WTC11 (cell line): ENCODE measurements around the gene OPTC. TPM values are rescaled to one million over a fixed set of nuclear protein-coding genes. Genes with fewer than 3 reads are reported as not detected.

ENCODE experiments used
- ATAC-seq: fragments of 200-7000 bp; cut with Tn5 transposase; 2 replicates; pipeline ENCODE4 v1.10.0; 2021; ENCODE audit warnings: mild to moderate bottlenecking, moderate library complexity
- CTCF ChIA-PET: fragments of 300-600 bp; sonication (Branson Sonifier 250); formaldehyde crosslinking; loops from one replicate; lab custom pipeline; 2021; ENCODE audit warnings: antibody characterized with exemption; lab: Charles Lee
- POLR2A ChIA-PET: fragments of 350-600 bp; sonication (Branson Sonifier 250); formaldehyde crosslinking; loops from one replicate; lab custom pipeline; 2021; ENCODE audit warnings: antibody characterized with exemption; lab: Charles Lee
- DNase-seq: peaks from one replicate; pipeline ENCODE4 v3.0.0; 2021; ENCODE audit warnings: low spot score
- H3K27ac Mint-ChIP-seq: 2 replicates; pipeline ENCODE4 v1.8.0; 2021; ENCODE audit warnings: mixed read lengths
- H3K27me3 Mint-ChIP-seq: 2 replicates; pipeline ENCODE4 v1.8.0; 2021; ENCODE audit warnings: low read depth, mild to moderate bottlenecking, moderate library complexity, mixed read lengths
- H3K36me3 Mint-ChIP-seq: 2 replicates; pipeline ENCODE4 v1.8.0; 2021; ENCODE audit warnings: mixed read lengths
- H3K4me1 Mint-ChIP-seq: 2 replicates; pipeline ENCODE4 v1.8.0; 2022; ENCODE audit warnings: mixed read lengths
- H3K4me3 Mint-ChIP-seq: 2 replicates; pipeline ENCODE4 v1.8.0; 2021; ENCODE audit warnings: mild to moderate bottlenecking, moderate library complexity, mixed read lengths
- H3K9me3 Mint-ChIP-seq: 2 replicates; pipeline ENCODE4 v1.8.0; 2021; ENCODE audit warnings: mixed read lengths
- EMX1 ChIP-seq: fragments of 250-450 bp; sonication (Bioruptor Pico); IDR thresholded peaks from 2 replicates; pipeline ENCODE4 v1.8.0; 2021; ENCODE audit warnings: mild to moderate bottlenecking
- ERG ChIP-seq: fragments of 250-450 bp; sonication (Bioruptor Pico); IDR thresholded peaks from 2 replicates; pipeline ENCODE4 v1.8.0; 2021; ENCODE audit warnings: mild to moderate bottlenecking
- JAZF1 ChIP-seq: fragments of 250-450 bp; sonication (Bioruptor Pico); IDR thresholded peaks from 2 replicates; pipeline ENCODE4 v1.9.0; 2021; ENCODE audit warnings: moderate library complexity, mild to moderate bottlenecking, inconsistent platforms
- MYBL2 ChIP-seq: sonication (generic); formaldehyde crosslinking; IDR thresholded peaks from 2 replicates; pipeline ENCODE4 v1.8.1; 2023; ENCODE audit warnings: mild to moderate bottlenecking, moderate library complexity, missing genetic modification reagents
- NFYB ChIP-seq: sonication (generic); formaldehyde crosslinking; conservative IDR thresholded peaks from 2 replicates; pipeline ENCODE4 v1.8.0; 2022; ENCODE audit warnings: low read depth, missing genetic modification reagents
- NR3C1 ChIP-seq: sonication (generic); formaldehyde crosslinking; conservative IDR thresholded peaks from 2 replicates; pipeline ENCODE4 v1.8.1; 2023; ENCODE audit warnings: low read depth, mild to moderate bottlenecking, missing genetic modification reagents
- RELA ChIP-seq: sonication (generic); formaldehyde crosslinking; IDR thresholded peaks from 2 replicates; pipeline ENCODE4 v1.8.1; 2022; ENCODE audit warnings: missing genetic modification reagents, mild to moderate bottlenecking, borderline replicate concordance
- ZMAT4 ChIP-seq: fragments of 250-450 bp; sonication (Bioruptor Pico); IDR thresholded peaks from 2 replicates; pipeline ENCODE4 v1.9.0; 2021; ENCODE audit warnings: mild to moderate bottlenecking
- ZNF138 ChIP-seq: sonication (generic); formaldehyde crosslinking; conservative IDR thresholded peaks from 2 replicates; pipeline ENCODE4 v1.8.1; 2022; ENCODE audit warnings: mild to moderate bottlenecking, moderate library complexity, missing genetic modification reagents
- ZNF263 ChIP-seq: sonication (generic); formaldehyde crosslinking; IDR thresholded peaks from 2 replicates; pipeline ENCODE4 v1.8.1; 2022; ENCODE audit warnings: low read depth, mild to moderate bottlenecking, moderate library complexity, missing genetic modification reagents
- ZNF281 ChIP-seq: sonication (generic); formaldehyde crosslinking; IDR thresholded peaks from 2 replicates; pipeline ENCODE4 v1.8.0; 2023; ENCODE audit warnings: mild to moderate bottlenecking, missing genetic modification reagents
- total RNA-seq: library from RNA; stranded (reverse); gene quantifications from 3 replicates; pipeline ENCODE4 v1.2.3, GENCODE V29; 2021
- TF ChIP-seq, protein P1 (sequence below): sonication (generic); formaldehyde crosslinking; conservative IDR thresholded peaks from 2 replicates; pipeline ENCODE4 v1.8.1; 2023; ENCODE audit warnings: mild to moderate bottlenecking, low read depth, missing genetic modification reagents, moderate library complexity
- TF ChIP-seq, protein P2 (sequence below): sonication (generic); formaldehyde crosslinking; IDR thresholded peaks from 2 replicates; pipeline ENCODE4 v1.8.0; 2022; ENCODE audit warnings: mild to moderate bottlenecking, missing genetic modification reagents
- TF ChIP-seq, protein P3 (sequence below): fragments of 200-600 bp; IDR thresholded peaks from 2 replicates; pipeline ENCODE4 v1.8.0; 2022; ENCODE audit warnings: antibody characterized with exemption
- TF ChIP-seq, protein P4 (sequence below): sonication (generic); formaldehyde crosslinking; IDR thresholded peaks from 2 replicates; pipeline ENCODE4 v1.8.1; 2023; ENCODE audit warnings: mild to moderate bottlenecking, moderate library complexity, missing genetic modification reagents
- TF ChIP-seq, protein P5 (sequence below): sonication (generic); formaldehyde crosslinking; IDR thresholded peaks from 2 replicates; pipeline ENCODE4 v1.8.1; 2023; ENCODE audit warnings: mild to moderate bottlenecking, missing genetic modification reagents, moderate library complexity
- TF ChIP-seq, protein P6 (sequence below): sonication (generic); formaldehyde crosslinking; IDR thresholded peaks from 2 replicates; pipeline ENCODE4 v1.8.0; 2023; ENCODE audit warnings: missing genetic modification reagents

The OPTC gene
- total RNA-seq, 1 experiment from 2014 or later = 0.55 TPM

- TF ChIP-seq, protein P1, sequence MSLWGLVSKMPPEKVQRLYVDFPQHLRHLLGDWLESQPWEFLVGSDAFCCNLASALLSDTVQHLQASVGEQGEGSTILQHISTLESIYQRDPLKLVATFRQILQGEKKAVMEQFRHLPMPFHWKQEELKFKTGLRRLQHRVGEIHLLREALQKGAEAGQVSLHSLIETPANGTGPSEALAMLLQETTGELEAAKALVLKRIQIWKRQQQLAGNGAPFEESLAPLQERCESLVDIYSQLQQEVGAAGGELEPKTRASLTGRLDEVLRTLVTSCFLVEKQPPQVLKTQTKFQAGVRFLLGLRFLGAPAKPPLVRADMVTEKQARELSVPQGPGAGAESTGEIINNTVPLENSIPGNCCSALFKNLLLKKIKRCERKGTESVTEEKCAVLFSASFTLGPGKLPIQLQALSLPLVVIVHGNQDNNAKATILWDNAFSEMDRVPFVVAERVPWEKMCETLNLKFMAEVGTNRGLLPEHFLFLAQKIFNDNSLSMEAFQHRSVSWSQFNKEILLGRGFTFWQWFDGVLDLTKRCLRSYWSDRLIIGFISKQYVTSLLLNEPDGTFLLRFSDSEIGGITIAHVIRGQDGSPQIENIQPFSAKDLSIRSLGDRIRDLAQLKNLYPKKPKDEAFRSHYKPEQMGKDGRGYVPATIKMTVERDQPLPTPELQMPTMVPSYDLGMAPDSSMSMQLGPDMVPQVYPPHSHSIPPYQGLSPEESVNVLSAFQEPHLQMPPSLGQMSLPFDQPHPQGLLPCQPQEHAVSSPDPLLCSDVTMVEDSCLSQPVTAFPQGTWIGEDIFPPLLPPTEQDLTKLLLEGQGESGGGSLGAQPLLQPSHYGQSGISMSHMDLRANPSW = no peak
- TF ChIP-seq ZNF263 (no peak), NFYB (CRISPR knock-in tag) (no peak)
- TF ChIP-seq, protein P2, sequence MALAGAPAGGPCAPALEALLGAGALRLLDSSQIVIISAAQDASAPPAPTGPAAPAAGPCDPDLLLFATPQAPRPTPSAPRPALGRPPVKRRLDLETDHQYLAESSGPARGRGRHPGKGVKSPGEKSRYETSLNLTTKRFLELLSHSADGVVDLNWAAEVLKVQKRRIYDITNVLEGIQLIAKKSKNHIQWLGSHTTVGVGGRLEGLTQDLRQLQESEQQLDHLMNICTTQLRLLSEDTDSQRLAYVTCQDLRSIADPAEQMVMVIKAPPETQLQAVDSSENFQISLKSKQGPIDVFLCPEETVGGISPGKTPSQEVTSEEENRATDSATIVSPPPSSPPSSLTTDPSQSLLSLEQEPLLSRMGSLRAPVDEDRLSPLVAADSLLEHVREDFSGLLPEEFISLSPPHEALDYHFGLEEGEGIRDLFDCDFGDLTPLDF (CRISPR knock-in tag) = no peak
Observed at GRCh38 chr1:203480084-203480483, 13.9 kb upstream of the OPTC start (continued).

- ChIA-PET POLR2A (no interaction called here), CTCF (interaction anchor here (0.8 to 5.5 kb wide), 7 partner anchors 7 to 213 kb away, joined by 3 to 60 read pairs (median 7); no protein-coding TSS in a partner anchor)
- no peak overlapping the region for H3K27ac Mint-ChIP-seq
- H3K9me3 Mint-ChIP-seq = no peaks in the 10 kb centered on the region
- H3K4me3 Mint-ChIP-seq = no peak overlapping the region
- DNase-seq (peak; percentile 45), ATAC-seq (peak; percentile 86)
- peaks cover 23% of the 10 kb centered on the region for H3K4me1 Mint-ChIP-seq
- H3K36me3 Mint-ChIP-seq = no peaks in the 10 kb centered on the region
- TF ChIP-seq, protein P3, sequence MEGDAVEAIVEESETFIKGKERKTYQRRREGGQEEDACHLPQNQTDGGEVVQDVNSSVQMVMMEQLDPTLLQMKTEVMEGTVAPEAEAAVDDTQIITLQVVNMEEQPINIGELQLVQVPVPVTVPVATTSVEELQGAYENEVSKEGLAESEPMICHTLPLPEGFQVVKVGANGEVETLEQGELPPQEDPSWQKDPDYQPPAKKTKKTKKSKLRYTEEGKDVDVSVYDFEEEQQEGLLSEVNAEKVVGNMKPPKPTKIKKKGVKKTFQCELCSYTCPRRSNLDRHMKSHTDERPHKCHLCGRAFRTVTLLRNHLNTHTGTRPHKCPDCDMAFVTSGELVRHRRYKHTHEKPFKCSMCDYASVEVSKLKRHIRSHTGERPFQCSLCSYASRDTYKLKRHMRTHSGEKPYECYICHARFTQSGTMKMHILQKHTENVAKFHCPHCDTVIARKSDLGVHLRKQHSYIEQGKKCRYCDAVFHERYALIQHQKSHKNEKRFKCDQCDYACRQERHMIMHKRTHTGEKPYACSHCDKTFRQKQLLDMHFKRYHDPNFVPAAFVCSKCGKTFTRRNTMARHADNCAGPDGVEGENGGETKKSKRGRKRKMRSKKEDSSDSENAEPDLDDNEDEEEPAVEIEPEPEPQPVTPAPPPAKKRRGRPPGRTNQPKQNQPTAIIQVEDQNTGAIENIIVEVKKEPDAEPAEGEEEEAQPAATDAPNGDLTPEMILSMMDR = no peak
- TF ChIP-seq, protein P4, sequence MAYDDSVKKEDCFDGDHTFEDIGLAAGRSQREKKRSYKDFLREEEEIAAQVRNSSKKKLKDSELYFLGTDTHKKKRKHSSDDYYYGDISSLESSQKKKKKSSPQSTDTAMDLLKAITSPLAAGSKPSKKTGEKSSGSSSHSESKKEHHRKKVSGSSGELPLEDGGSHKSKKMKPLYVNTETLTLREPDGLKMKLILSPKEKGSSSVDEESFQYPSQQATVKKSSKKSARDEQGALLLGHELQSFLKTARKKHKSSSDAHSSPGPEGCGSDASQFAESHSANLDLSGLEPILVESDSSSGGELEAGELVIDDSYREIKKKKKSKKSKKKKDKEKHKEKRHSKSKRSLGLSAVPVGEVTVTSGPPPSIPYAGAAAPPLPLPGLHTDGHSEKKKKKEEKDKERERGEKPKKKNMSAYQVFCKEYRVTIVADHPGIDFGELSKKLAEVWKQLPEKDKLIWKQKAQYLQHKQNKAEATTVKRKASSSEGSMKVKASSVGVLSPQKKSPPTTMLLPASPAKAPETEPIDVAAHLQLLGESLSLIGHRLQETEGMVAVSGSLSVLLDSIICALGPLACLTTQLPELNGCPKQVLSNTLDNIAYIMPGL (CRISPR knock-in tag) = no peak
- TF ChIP-seq MYBL2 = no peak
- H3K27me3 Mint-ChIP-seq = no peaks in the 10 kb centered on the region; the same call in 1 of the 2 replicates
Observed at GRCh38 chr1:203480525-203481084, 13.3 kb upstream of the OPTC start.

- no peak overlapping the region for H3K27ac Mint-ChIP-seq
- ChIA-PET POLR2A (no interaction called here), CTCF (interaction anchor here (0.8 to 2.2 kb wide), 4 partner anchors 18 to 214 kb away, joined by 3 to 12 read pairs (median 7); no protein-coding TSS in a partner anchor)
- no peak overlapping the region for H3K4me3 Mint-ChIP-seq
- H3K9me3 Mint-ChIP-seq = no peaks in the 10 kb centered on the region
- no peak for DNase-seq
- ATAC-seq = no peak
- H3K27me3 Mint-ChIP-seq = peaks cover 4% of the 10 kb centered on the region; the same call in 1 of the 2 replicates
- H3K4me1 Mint-ChIP-seq = peaks cover 17% of the 10 kb centered on the region
- H3K36me3 Mint-ChIP-seq = no peaks in the 10 kb centered on the region
- TF ChIP-seq ERG (CRISPR knock-in tag) = no peak
- no peak for TF ChIP-seq ZNF138 (CRISPR knock-in tag)
- TF ChIP-seq, protein P5, sequence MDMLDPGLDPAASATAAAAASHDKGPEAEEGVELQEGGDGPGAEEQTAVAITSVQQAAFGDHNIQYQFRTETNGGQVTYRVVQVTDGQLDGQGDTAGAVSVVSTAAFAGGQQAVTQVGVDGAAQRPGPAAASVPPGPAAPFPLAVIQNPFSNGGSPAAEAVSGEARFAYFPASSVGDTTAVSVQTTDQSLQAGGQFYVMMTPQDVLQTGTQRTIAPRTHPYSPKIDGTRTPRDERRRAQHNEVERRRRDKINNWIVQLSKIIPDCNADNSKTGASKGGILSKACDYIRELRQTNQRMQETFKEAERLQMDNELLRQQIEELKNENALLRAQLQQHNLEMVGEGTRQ = no peak
- TF ChIP-seq ZNF281 = no peak
- no peak for TF ChIP-seq RELA (CRISPR knock-in tag)
- TF ChIP-seq NR3C1 (CRISPR knock-in tag) = no peak
- no peak for TF ChIP-seq EMX1 (CRISPR knock-in tag)
- TF ChIP-seq, protein P2 (CRISPR knock-in tag) = no peak
- TF ChIP-seq JAZF1 (CRISPR knock-in tag) = no peak
- TF ChIP-seq, protein P6, sequence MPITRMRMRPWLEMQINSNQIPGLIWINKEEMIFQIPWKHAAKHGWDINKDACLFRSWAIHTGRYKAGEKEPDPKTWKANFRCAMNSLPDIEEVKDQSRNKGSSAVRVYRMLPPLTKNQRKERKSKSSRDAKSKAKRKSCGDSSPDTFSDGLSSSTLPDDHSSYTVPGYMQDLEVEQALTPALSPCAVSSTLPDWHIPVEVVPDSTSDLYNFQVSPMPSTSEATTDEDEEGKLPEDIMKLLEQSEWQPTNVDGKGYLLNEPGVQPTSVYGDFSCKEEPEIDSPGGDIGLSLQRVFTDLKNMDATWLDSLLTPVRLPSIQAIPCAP (CRISPR knock-in tag) = no peak
- no peak for TF ChIP-seq ZMAT4 (CRISPR knock-in tag)
Observed at GRCh38 chr1:203481196-203481595, 12.8 kb upstream of the OPTC start.
